ENCODE results near the gene RHEX.
"Not testable (repeated sequence)": the region's sequence is repeated elsewhere in the genome, so short reads cannot be mapped to it uniquely, and the experiment has no call there.

Gene RHEX

GRCh38 chr1:206050655-206051235, 2.2 kb upstream of the RHEX start:
- Histone ChIP-seq H3K27me3 (ENCODE audit: low read depth, low read length) (no peaks in the 10 kb centered on the region), H3K4me2 (ENCODE audit: low read length) (peak overlapping the region; percentile 84), H3K36me3 (replicated peaks; ENCODE audit: low read depth, low read length) (peaks cover 45% of the 10 kb centered on the region), H4K20me1 (ENCODE audit: insufficient read depth, low read length) (no peaks in the 10 kb centered on the region), H3K4me1 (ENCODE audit: low read length) (peaks cover 62% of the 10 kb centered on the region), H3K27ac (ENCODE audit: low read length) (peak overlapping the region; percentile 96), H3K9me3 (ENCODE audit: insufficient read depth, low read length) (no peaks in the 10 kb centered on the region), H3K4me3 (ENCODE audit: low read length) (peak overlapping the region; percentile 75), H3K79me2 (ENCODE audit: low read length) (peaks cover 86% of the 10 kb centered on the region), H2AFZ (ENCODE audit: low read depth, low read length) (no peak overlapping the region), H3K9ac (ENCODE audit: low read length) (peak overlapping the region; percentile 98)
- no peak; the same call in 1 of the 2 replicates for TF ChIP-seq EZH2phosphoT487 (IDR thresholded peaks at IDR 0.05; ENCODE audit: low read depth)
- TF ChIP-seq, protein P1, sequence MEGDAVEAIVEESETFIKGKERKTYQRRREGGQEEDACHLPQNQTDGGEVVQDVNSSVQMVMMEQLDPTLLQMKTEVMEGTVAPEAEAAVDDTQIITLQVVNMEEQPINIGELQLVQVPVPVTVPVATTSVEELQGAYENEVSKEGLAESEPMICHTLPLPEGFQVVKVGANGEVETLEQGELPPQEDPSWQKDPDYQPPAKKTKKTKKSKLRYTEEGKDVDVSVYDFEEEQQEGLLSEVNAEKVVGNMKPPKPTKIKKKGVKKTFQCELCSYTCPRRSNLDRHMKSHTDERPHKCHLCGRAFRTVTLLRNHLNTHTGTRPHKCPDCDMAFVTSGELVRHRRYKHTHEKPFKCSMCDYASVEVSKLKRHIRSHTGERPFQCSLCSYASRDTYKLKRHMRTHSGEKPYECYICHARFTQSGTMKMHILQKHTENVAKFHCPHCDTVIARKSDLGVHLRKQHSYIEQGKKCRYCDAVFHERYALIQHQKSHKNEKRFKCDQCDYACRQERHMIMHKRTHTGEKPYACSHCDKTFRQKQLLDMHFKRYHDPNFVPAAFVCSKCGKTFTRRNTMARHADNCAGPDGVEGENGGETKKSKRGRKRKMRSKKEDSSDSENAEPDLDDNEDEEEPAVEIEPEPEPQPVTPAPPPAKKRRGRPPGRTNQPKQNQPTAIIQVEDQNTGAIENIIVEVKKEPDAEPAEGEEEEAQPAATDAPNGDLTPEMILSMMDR (IDR thresholded peaks at IDR 0.05; ENCODE audit: low read depth, low read length): peak; percentile 23

GRCh38 chr1:206052231-206052865, 625 bp upstream of the RHEX start:
- not testable (repeated sequence) for H2AFZ ChIP-seq (ENCODE audit: low read depth, low read length); H3K9me3 ChIP-seq (ENCODE audit: insufficient read depth, low read length); H4K20me1 ChIP-seq (ENCODE audit: insufficient read depth, low read length); H3K27me3 ChIP-seq (ENCODE audit: low read depth, low read length)
- Histone ChIP-seq H3K9ac (ENCODE audit: low read length) (peak overlapping the region; percentile 98), H3K79me2 (ENCODE audit: low read length) (peaks cover 86% of the 10 kb centered on the region), H3K4me2 (ENCODE audit: low read length) (peak overlapping the region; percentile 84), H3K27ac (ENCODE audit: low read length) (peak overlapping the region; percentile 96), H3K4me3 (ENCODE audit: low read length) (peak overlapping the region; percentile 80), H3K36me3 (replicated peaks; ENCODE audit: low read depth, low read length) (peaks cover 55% of the 10 kb centered on the region), H3K4me1 (ENCODE audit: low read length) (peaks cover 62% of the 10 kb centered on the region)

GRCh38 chr1:206053616-206054015, 643 bp downstream of the RHEX start:
- peaks cover 86% of the 10 kb centered on the region for H3K79me2 ChIP-seq (ENCODE audit: low read length)
- H3K4me3 ChIP-seq (ENCODE audit: low read length): peak overlapping the region; percentile 80
- H3K4me2 ChIP-seq (ENCODE audit: low read length): peak overlapping the region; percentile 72

GRCh38 chr1:206055069-206055625, 2.2 kb downstream of the RHEX start:
- not testable (repeated sequence) for H3K9me3 ChIP-seq (ENCODE audit: insufficient read depth, low read length); H2AFZ ChIP-seq (ENCODE audit: low read depth, low read length); H3K27me3 ChIP-seq (ENCODE audit: low read depth, low read length)
- Histone ChIP-seq H3K4me2 (ENCODE audit: low read length) (peak overlapping the region; percentile 72), H3K9ac (ENCODE audit: low read length) (peak overlapping the region; percentile 98), H3K4me1 (ENCODE audit: low read length) (peaks cover 64% of the 10 kb centered on the region), H3K4me3 (ENCODE audit: low read length) (peak overlapping the region; percentile 80), H3K79me2 (ENCODE audit: low read length) (peaks cover 91% of the 10 kb centered on the region), H3K36me3 (replicated peaks; ENCODE audit: low read depth, low read length) (peaks cover 68% of the 10 kb centered on the region), H3K27ac (ENCODE audit: low read length) (peak overlapping the region; percentile 94), H4K20me1 (ENCODE audit: insufficient read depth, low read length) (peaks cover 15% of the 10 kb centered on the region)

More at GRCh38 chr1:206053616-206054015, 643 bp downstream of the RHEX start:
- not testable (repeated sequence) for H3K27me3 ChIP-seq (ENCODE audit: low read depth, low read length); H3K9me3 ChIP-seq (ENCODE audit: insufficient read depth, low read length); H2AFZ ChIP-seq (ENCODE audit: low read depth, low read length); H4K20me1 ChIP-seq (ENCODE audit: insufficient read depth, low read length)
- H3K36me3 ChIP-seq (replicated peaks; ENCODE audit: low read depth, low read length): peaks cover 57% of the 10 kb centered on the region
- H3K27ac ChIP-seq (ENCODE audit: low read length): peak overlapping the region; percentile 94
- peaks cover 60% of the 10 kb centered on the region for H3K4me1 ChIP-seq (ENCODE audit: low read length)
- H3K9ac ChIP-seq (ENCODE audit: low read length): peak overlapping the region; percentile 98

DNA sequence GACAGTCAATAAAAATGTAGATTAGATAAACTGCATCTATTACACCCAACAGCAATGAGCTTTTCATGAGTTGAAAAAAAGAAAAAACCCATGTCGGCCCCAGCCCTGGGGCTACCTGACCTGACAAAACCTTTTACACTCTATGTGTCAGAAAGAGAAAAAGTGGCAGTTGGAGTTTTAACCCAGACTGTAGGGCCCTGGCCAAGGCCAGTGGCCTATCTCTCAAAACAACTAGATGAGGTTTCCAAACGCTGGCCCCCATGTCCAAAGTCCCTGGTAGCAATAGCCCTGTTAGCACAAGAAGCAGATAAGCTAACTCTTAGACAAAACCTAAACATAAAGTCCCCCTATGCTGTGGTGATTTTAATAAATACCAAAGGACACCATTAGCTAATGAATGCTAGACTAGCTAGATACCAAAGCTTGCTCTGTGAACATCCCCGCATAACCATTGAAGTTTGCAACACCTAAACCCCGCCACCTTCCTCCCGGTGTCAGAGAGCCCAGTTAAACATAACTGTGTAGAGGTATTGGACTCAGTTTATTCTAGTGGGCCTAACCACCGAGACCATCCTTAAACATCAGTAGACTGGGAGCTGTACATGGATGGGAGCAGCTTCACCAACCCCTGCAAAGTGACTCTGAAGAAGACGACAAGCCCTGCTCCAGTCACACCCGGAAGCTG, 2.8 kb downstream of the RHEX start:
- Histone ChIP-seq H3K9ac (ENCODE audit: low read length) (peak overlapping the region; percentile 98), H3K79me2 (ENCODE audit: low read length) (peaks cover 95% of the 10 kb centered on the region), H4K20me1 (ENCODE audit: insufficient read depth, low read length) (peaks cover 21% of the 10 kb centered on the region), H3K27ac (ENCODE audit: low read length) (peak overlapping the region; percentile 94), H3K36me3 (replicated peaks; ENCODE audit: low read depth, low read length) (peaks cover 74% of the 10 kb centered on the region), H3K4me2 (ENCODE audit: low read length) (peak overlapping the region; percentile 72), H3K4me3 (ENCODE audit: low read length) (peak overlapping the region; percentile 80), H3K4me1 (ENCODE audit: low read length) (peaks cover 66% of the 10 kb centered on the region)
- not testable (repeated sequence) for H3K27me3 ChIP-seq (ENCODE audit: low read depth, low read length); H2AFZ ChIP-seq (ENCODE audit: low read depth, low read length); H3K9me3 ChIP-seq (ENCODE audit: insufficient read depth, low read length)

DNA sequence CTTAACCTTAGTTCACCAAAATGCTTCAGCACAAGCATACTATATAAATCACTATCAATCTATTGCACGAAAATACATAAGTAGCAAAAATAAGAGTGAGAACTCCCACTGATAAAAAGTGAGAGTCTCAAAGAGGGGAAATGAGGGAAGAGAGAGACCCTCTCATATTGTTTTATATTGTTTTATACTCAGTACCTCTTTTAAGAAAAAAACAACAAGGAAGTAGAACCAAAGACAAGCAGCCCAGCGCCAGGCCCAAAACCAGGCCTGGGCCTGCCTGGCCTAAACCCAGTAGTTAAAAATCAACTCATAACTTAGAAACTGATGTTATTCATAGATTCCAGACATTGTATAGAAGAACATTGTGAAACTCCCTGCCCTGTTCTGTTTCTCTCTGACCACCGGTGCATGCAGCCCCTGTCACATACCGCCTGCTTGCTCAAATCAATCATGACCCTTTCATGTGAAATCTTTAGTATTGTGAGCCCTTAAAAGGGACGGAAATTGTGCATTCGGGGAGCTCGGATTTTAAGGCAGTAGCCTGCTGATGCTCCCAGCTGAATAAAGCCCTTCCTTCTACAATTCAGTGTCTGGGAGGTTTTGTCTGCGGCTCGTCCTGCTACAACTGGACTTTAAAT, 5.4 kb downstream of the RHEX start:
- Histone ChIP-seq H3K4me2 (ENCODE audit: low read length) (peak overlapping the region; percentile 73), H3K36me3 (replicated peaks; ENCODE audit: low read depth, low read length) (peaks cover 80% of the 10 kb centered on the region), H3K4me1 (ENCODE audit: low read length) (peaks cover 76% of the 10 kb centered on the region), H3K9ac (ENCODE audit: low read length) (peak overlapping the region; percentile 98), H3K79me2 (ENCODE audit: low read length) (peaks cover 100% of the 10 kb centered on the region), H4K20me1 (ENCODE audit: insufficient read depth, low read length) (peaks cover 39% of the 10 kb centered on the region), H3K4me3 (ENCODE audit: low read length) (peak overlapping the region; percentile 80), H3K27ac (ENCODE audit: low read length) (peak overlapping the region; percentile 94)
- not testable (repeated sequence) for H3K9me3 ChIP-seq (ENCODE audit: insufficient read depth, low read length); H3K27me3 ChIP-seq (ENCODE audit: low read depth, low read length); H2AFZ ChIP-seq (ENCODE audit: low read depth, low read length)

Data from OCI-LY3 (cell line).